OCI-LY7 (cell line): ENCODE results near the gene C6orf141.
"Not testable (repeated sequence)": the region's sequence is repeated elsewhere in the genome, so short reads cannot be mapped to it uniquely, and the experiment has no call there.

Source experiments
- EZH2phosphoT487 ChIP-seq: fragments of 200-600 bp; sonication (generic); IDR thresholded peaks from 2 replicates; pipeline ENCODE4 v1.6.1; 2018; ENCODE audit warnings: low read depth, borderline replicate concordance, mild to moderate bottlenecking, mixed run types, antibody characterized with exemption, low read length, moderate library complexity, mixed read lengths
- TF ChIP-seq, protein P1 (sequence below): fragments of 200-600 bp; sonication (generic); conservative IDR thresholded peaks from 2 replicates; pipeline ENCODE4 v1.5.1; 2014; ENCODE audit warnings: mild to moderate bottlenecking, antibody characterized with exemption, low read length, moderate library complexity, mixed read lengths

DNA sequence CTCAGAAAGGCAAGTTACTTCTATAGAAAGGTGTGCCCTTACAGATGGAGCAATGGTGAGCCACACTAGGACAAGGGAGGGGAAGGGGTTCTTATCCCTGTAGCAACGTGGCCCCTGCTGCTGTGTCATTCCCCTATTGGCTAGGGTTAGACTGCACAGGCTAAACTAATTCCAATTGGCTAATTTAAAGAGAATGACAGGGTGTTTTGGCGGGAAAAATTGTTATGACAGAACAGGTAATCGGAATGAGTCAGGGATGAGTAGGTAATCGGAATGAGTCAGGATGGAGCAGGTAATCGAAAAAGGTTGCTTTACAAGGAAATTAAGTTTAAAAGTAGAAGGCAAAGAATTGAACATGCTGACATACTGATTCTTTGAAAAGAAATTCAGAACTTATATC, 36.8 kb downstream of the C6orf141 start:
- TF ChIP-seq, protein P1, sequence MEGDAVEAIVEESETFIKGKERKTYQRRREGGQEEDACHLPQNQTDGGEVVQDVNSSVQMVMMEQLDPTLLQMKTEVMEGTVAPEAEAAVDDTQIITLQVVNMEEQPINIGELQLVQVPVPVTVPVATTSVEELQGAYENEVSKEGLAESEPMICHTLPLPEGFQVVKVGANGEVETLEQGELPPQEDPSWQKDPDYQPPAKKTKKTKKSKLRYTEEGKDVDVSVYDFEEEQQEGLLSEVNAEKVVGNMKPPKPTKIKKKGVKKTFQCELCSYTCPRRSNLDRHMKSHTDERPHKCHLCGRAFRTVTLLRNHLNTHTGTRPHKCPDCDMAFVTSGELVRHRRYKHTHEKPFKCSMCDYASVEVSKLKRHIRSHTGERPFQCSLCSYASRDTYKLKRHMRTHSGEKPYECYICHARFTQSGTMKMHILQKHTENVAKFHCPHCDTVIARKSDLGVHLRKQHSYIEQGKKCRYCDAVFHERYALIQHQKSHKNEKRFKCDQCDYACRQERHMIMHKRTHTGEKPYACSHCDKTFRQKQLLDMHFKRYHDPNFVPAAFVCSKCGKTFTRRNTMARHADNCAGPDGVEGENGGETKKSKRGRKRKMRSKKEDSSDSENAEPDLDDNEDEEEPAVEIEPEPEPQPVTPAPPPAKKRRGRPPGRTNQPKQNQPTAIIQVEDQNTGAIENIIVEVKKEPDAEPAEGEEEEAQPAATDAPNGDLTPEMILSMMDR = not testable (repeated sequence)
- not testable (repeated sequence) for TF ChIP-seq EZH2phosphoT487
